HEK293 (cell line): Measurements from ENCODE around the gene CDK10.

ENCODE experiments used
- CTCF ChIA-PET: fragments of 350-600 bp; formaldehyde crosslinking; extraction: SDS; loops from one replicate; lab custom pipeline; 2021; ENCODE audit warnings: antibody characterized with exemption; lab: Yijun Ruan, JAX
- POLR2A ChIA-PET: fragments of 300-600 bp; formaldehyde crosslinking; extraction: SDS; loops from one replicate; lab custom pipeline; 2020; ENCODE audit warnings: antibody characterized with exemption, inconsistent platforms; lab: Yijun Ruan, JAX
- H3K27ac ChIP-seq: fragments of 200-500 bp; sonication (Bioruptor generic); 2 replicates; pipeline ENCODE4 v1.5.1; 2014; ENCODE audit warnings: low read depth, low read length, control low read depth, inconsistent platforms; ENCODE audit errors: extremely low read depth
- H3K36me3 ChIP-seq, 2 experiments: fragments of 200-500 bp in 1 of 2; sonication (Bioruptor generic) in 1 of 2; 1 replicate in 1 of 2; 2 replicates in 1 of 2; pipeline ENCODE4 v1.5.1; 2014 to 2017; ENCODE audit warnings: inconsistent platforms in 2 of 2, low read length in 2 of 2; ENCODE audit not compliant: control insufficient read depth in 2 of 2, insufficient read depth in 1 of 2
- H3K4me1 ChIP-seq: fragments of 200-500 bp; sonication (Bioruptor generic); 2 replicates; pipeline ENCODE4 v1.5.1; 2014; ENCODE audit warnings: mild to moderate bottlenecking, low read length, inconsistent platforms; ENCODE audit not compliant: control insufficient read depth, insufficient read depth
- H3K4me3 ChIP-seq: 2 replicates; pipeline ENCODE4 v1.5.1; 2011; ENCODE audit warnings: low read depth, mild to moderate bottlenecking, control low read depth, low read length, moderate library complexity
- H3K9me3 ChIP-seq: fragments of 200-500 bp; sonication (Bioruptor generic); 2 replicates; pipeline ENCODE4 v1.5.1; 2014; ENCODE audit warnings: low read depth, low read length, inconsistent platforms; ENCODE audit not compliant: control insufficient read depth, insufficient read depth
- HOXA7 ChIP-seq: sonication (generic); formaldehyde crosslinking; IDR thresholded peaks from 2 replicates; pipeline ENCODE4 v1.8.1; 2022; ENCODE audit warnings: missing genetic modification reagents, borderline replicate concordance
- IKZF3 ChIP-seq: fragments of 450-650 bp; IDR thresholded peaks from 2 replicates; pipeline ENCODE4 v1.5.0; 2018; ENCODE audit warnings: missing biosample characterization, mild to moderate bottlenecking, missing genetic modification characterization, moderate library complexity
- MYNN ChIP-seq: fragments of 450-650 bp; formaldehyde crosslinking; IDR thresholded peaks from 2 replicates; pipeline ENCODE4 v1.5.1; 2016; ENCODE audit warnings: missing biosample characterization, missing genetic modification characterization, borderline replicate concordance
- ZBTB21 ChIP-seq: fragments of 450-650 bp; formaldehyde crosslinking; IDR thresholded peaks from 2 replicates; pipeline ENCODE4 v1.5.1; 2017; ENCODE audit warnings: missing biosample characterization, missing genetic modification characterization
- ZFP69B ChIP-seq: fragments of 450-650 bp; formaldehyde crosslinking; IDR thresholded peaks from 2 replicates; pipeline ENCODE4 v1.5.1; 2016; ENCODE audit warnings: missing biosample characterization, missing genetic modification characterization
- ZNF121 ChIP-seq: fragments of 450-650 bp; formaldehyde crosslinking; IDR thresholded peaks from 2 replicates; pipeline ENCODE4 v1.5.1; 2016; ENCODE audit warnings: missing biosample characterization, missing genetic modification characterization
- ZNF133 ChIP-seq: fragments of 450-650 bp; formaldehyde crosslinking; IDR thresholded peaks from 2 replicates; pipeline ENCODE4 v1.5.1; 2016; ENCODE audit warnings: missing biosample characterization, missing genetic modification characterization
- ZNF211 ChIP-seq: fragments of 450-650 bp; formaldehyde crosslinking; IDR thresholded peaks from 2 replicates; pipeline ENCODE4 v1.5.1; 2016; ENCODE audit warnings: low read depth, missing biosample characterization, missing genetic modification characterization
- ZNF23 ChIP-seq: fragments of 450-650 bp; formaldehyde crosslinking; IDR thresholded peaks from 2 replicates; pipeline ENCODE4 v1.5.1; 2016; ENCODE audit warnings: missing biosample characterization, missing genetic modification characterization, borderline replicate concordance
- ZNF280D ChIP-seq: fragments of 450-650 bp; formaldehyde crosslinking; IDR thresholded peaks from 2 replicates; pipeline ENCODE4 v1.5.1; 2016; ENCODE audit warnings: missing biosample characterization, missing genetic modification characterization
- ZNF354C ChIP-seq: fragments of 450-650 bp; formaldehyde crosslinking; IDR thresholded peaks from 2 replicates; pipeline ENCODE4 v1.5.1; 2016; ENCODE audit warnings: missing biosample characterization, missing genetic modification characterization, low read depth, borderline replicate concordance
- ZNF521 ChIP-seq: fragments of 450-650 bp; formaldehyde crosslinking; IDR thresholded peaks from 2 replicates; pipeline ENCODE4 v1.5.1; 2017; ENCODE audit warnings: missing biosample characterization, mild to moderate bottlenecking, missing genetic modification characterization
- ZNF580 ChIP-seq: fragments of 450-650 bp; formaldehyde crosslinking; IDR thresholded peaks from 2 replicates; pipeline ENCODE4 v1.5.1; 2016; ENCODE audit warnings: missing biosample characterization, missing genetic modification characterization
- ZNF621 ChIP-seq: fragments of 450-650 bp; formaldehyde crosslinking; IDR thresholded peaks from 2 replicates; pipeline ENCODE4 v1.5.1; 2017; ENCODE audit warnings: missing biosample characterization, missing genetic modification characterization
- ZNF777 ChIP-seq: fragments of 450-650 bp; formaldehyde crosslinking; IDR thresholded peaks from 2 replicates; pipeline ENCODE4 v1.5.1; 2017; ENCODE audit warnings: missing biosample characterization, missing genetic modification characterization, borderline replicate concordance
- ZNF791 ChIP-seq: fragments of 450-650 bp; formaldehyde crosslinking; IDR thresholded peaks from 2 replicates; pipeline ENCODE4 v1.5.1; 2016; ENCODE audit warnings: missing biosample characterization, missing genetic modification characterization
- TF ChIP-seq, protein P1 (sequence below): fragments of 450-650 bp; formaldehyde crosslinking; IDR thresholded peaks from 2 replicates; pipeline ENCODE4 v1.5.1; 2016; ENCODE audit warnings: missing biosample characterization, missing genetic modification characterization
- TF ChIP-seq, protein P2 (sequence below): fragments of 450-650 bp; formaldehyde crosslinking; IDR thresholded peaks from 2 replicates; pipeline ENCODE4 v1.5.1; 2016; ENCODE audit warnings: missing biosample characterization, missing genetic modification characterization
- TF ChIP-seq, protein P3 (sequence below): fragments of 450-650 bp; formaldehyde crosslinking; IDR thresholded peaks from 2 replicates; pipeline ENCODE4 v1.5.1; 2016; ENCODE audit warnings: missing biosample characterization, missing genetic modification characterization

CDK10 gene

DNA sequence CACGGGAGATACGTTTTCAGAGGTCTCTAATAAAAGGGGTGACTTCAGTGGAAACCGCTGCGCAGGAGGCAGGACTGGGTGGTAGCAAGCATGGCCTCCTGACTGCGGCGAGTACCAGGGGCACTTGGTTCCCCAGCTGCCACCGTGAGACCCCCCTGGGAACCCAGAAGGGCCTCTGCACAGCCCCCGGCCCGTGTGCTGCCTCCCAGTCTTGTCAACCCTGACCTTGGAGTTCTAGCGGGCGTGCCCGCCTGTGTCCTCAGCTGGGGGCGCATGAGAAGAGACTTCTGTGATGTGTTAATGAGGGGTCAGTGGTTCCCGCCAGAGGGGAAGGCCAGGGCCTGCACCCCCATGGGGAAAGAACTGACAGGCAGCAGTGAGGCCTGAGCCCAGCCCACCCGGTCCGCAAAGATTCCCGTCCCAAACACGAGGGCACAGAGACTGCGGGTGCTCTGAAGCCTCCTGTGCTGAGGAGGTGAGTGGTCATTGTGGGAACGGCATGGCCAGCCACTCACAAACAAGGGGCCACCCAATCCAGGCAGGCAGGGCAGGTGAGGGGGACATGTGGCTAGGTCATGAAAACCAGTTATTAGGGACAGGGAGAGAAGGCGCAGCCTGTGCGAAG is 44.2 kb downstream of the CDK10 start:
- POLR2A ChIA-PET = no interaction called here
- H3K4me3 ChIP-seq = no peak overlapping the region
- CTCF ChIA-PET = interaction anchor here (0.6 kb wide), 1 partner anchor 257 kb away, joined by 3 read pairs; no protein-coding TSS in a partner anchor
- no peaks in the 10 kb centered on the region for H3K9me3 ChIP-seq
- H3K36me3 ChIP-seq = peaks cover 25 to 84% of the 10 kb centered on the region in 2 experiments; a peak in 2 of 3 replicates
- TF ChIP-seq, protein P1, sequence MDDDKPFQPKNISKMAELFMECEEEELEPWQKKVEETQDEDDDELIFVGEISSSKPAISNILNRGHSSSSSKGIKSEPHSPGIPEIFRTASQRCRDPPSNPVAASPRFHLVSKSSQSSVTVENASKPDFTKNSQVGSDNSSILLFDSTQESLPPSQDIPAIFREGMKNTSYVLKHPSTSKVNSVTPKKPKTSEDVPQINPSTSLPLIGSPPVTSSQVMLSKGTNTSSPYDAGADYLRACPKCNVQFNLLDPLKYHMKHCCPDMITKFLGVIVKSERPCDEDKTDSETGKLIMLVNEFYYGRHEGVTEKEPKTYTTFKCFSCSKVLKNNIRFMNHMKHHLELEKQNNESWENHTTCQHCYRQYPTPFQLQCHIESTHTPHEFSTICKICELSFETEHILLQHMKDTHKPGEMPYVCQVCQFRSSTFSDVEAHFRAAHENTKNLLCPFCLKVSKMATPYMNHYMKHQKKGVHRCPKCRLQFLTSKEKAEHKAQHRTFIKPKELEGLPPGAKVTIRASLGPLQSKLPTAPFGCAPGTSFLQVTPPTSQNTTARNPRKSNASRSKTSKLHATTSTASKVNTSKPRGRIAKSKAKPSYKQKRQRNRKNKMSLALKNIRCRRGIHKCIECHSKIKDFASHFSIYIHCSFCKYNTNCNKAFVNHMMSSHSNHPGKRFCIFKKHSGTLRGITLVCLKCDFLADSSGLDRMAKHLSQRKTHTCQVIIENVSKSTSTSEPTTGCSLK = no peak
- TF ChIP-seq, protein P2, sequence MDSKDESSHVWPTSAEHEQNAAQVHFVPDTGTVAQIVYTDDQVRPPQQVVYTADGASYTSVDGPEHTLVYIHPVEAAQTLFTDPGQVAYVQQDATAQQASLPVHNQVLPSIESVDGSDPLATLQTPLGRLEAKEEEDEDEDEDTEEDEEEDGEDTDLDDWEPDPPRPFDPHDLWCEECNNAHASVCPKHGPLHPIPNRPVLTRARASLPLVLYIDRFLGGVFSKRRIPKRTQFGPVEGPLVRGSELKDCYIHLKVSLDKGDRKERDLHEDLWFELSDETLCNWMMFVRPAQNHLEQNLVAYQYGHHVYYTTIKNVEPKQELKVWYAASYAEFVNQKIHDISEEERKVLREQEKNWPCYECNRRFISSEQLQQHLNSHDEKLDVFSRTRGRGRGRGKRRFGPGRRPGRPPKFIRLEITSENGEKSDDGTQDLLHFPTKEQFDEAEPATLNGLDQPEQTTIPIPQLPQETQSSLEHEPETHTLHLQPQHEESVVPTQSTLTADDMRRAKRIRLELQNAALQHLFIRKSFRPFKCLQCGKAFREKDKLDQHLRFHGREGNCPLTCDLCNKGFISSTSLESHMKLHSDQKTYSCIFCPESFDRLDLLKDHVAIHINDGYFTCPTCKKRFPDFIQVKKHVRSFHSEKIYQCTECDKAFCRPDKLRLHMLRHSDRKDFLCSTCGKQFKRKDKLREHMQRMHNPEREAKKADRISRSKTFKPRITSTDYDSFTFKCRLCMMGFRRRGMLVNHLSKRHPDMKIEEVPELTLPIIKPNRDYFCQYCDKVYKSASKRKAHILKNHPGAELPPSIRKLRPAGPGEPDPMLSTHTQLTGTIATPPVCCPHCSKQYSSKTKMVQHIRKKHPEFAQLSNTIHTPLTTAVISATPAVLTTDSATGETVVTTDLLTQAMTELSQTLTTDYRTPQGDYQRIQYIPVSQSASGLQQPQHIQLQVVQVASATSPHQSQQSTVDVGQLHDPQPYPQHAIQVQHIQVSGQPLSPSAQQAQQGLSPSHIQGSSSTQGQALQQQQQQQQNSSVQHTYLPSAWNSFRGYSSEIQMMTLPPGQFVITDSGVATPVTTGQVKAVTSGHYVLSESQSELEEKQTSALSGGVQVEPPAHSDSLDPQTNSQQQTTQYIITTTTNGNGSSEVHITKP = no peak
- TF ChIP-seq ZNF23 (tag by site-specific recombination) (no peak), ZFP69B (no peak), ZNF280D (no peak), MYNN (tag by site-specific recombination) (no peak), ZNF777 (tag by site-specific recombination) (no peak), ZNF580 (tag by site-specific recombination) (no peak), ZNF621 (no peak), ZNF121 (no peak), ZNF791 (tag by site-specific recombination) (no peak), IKZF3 (tag by site-specific recombination) (no peak), ZNF211 (no peak), ZNF521 (tag by site-specific recombination) (no peak), HOXA7 (CRISPR knock-in tag) (no peak), ZBTB21 (tag by site-specific recombination) (no peak), ZNF133 (tag by site-specific recombination) (no peak), ZNF354C (tag by site-specific recombination) (no peak)
- TF ChIP-seq, protein P3, sequence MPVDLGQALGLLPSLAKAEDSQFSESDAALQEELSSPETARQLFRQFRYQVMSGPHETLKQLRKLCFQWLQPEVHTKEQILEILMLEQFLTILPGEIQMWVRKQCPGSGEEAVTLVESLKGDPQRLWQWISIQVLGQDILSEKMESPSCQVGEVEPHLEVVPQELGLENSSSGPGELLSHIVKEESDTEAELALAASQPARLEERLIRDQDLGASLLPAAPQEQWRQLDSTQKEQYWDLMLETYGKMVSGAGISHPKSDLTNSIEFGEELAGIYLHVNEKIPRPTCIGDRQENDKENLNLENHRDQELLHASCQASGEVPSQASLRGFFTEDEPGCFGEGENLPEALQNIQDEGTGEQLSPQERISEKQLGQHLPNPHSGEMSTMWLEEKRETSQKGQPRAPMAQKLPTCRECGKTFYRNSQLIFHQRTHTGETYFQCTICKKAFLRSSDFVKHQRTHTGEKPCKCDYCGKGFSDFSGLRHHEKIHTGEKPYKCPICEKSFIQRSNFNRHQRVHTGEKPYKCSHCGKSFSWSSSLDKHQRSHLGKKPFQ (tag by site-specific recombination) = no peak
- no peaks in the 10 kb centered on the region for H3K4me1 ChIP-seq
- no peak overlapping the region for H3K27ac ChIP-seq
